COR-L47 (cell line): ENCODE measurements around the gene FAM217B.

Experiments used
- DNase-seq: peaks from one replicate; lab custom pipeline; 2025; lab: John Stamatoyannopoulos, UW

Gene FAM217B

DNA sequence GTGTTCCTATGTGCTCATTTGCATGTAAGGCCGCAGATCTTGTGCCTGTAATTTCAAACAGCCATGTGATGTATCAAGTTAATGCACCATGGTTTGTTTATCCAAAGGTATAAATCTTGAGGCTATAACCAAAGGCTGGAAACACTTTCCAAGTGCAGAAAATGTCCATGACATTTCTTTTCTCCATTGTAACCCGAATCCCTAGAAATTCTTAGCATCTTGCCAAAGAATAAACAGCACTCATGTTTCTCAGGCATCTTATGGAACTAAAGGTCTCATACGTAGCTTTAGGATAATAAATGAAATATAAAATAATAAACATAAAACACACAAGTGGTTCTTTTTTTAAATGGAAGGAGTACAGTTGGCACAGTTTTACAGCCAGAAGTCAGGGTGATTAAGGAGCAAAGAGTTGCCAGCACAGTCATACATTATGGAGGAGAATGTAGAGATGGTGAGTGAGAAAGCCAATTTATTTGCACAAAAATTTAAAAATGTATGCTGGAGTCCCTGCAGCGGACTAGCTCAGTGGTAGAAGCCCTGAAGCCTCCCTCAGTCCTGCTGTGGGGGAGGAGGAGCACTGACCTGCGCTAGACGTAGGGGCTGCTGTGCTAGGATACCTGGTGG lies 36.1 kb downstream of the FAM217B start:
- no peak for DNase-seq

- no peak for DNase-seq
Measured at GRCh38 chr20:59977086-59977485, 36.9 kb downstream of the FAM217B start.

DNA sequence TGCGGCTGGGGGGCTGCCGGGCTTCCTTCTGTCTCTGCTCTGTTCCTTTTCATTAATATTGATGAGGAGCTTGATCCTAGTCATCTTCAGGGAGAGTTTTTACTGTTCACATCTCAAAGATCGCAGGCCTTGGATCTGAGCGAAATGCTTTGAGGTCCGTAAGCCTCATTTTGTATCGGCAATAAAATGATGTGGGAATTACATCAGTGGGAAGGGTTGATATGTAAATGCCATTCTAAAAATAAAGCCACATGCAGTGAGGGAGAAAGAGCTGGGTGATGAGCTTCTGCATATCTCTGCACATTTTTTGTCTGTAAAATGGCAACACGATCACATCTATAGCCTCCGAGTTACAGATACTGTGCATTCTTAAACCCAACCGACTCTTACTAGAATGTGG lies 42.9 kb downstream of the FAM217B start:
- no peak for DNase-seq

DNA sequence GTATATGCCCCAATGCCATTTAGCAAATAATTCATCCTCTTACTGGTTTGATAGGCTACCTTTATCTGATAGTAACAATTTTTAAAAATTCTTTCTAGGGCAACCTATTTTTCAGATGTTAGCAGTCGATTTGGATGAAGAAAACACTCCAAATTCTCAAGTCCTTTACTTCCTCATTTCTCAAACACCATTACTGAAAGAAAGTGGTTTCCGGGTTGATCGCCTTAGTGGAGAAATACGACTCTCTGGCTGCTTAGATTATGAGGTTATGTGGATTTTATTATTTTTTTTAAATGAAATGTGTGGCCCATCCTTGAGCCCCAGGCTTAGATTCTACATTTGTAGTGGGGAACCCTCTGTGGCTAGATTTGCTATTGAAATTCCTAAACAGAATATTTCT lies 44.4 kb downstream of the FAM217B start:
- DNase-seq = no peak

GRCh38 chr20:59985164-59985563 lies 45.0 kb downstream of the FAM217B start:
- no peak for DNase-seq

- DNase-seq = no peak
Measured at GRCh38 chr20:59985864-59986263, 45.7 kb downstream of the FAM217B start.

DNA sequence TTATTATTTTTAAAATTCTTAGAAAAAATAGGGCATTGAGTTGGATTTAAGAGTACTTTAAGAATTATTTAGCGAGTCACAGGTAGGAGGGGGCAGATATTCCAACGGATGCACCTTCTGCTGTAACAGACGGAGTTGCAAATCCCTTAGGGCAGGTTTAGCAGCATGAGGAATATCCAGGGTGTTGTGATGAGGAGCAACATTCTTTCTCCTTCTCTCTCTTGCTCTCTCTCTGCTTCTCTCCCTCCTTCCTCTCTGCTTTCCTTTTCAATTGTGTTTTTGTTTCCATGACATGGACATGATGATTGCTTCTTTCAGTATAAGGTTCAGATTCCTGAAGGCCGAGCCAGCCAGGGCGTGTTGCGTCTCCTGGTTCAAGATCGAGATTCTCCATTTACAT lies 46.9 kb downstream of the FAM217B start:
- DNase-seq = no peak

DNA sequence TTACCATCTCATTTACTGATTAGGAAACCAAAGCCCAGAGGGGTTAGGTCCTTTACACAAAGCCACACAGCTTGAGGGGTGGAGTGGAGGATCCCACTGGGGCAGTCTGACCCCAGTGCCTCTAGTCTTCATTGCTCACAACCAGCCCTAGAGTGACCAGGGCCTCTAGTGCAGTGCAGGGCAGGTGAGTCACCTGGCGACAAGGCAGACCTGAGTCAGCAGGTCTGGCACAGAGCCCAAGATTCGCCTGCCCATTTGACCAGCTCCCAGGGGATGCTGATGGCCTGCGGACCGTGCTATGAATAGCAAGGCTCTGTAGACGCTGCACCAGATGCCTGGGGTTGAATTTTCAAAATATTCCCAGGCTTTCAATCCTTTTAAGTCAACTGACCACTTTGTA lies 48.0 kb downstream of the FAM217B start:
- DNase-seq = peak; percentile 33

- peak; percentile 39 for DNase-seq
Measured at GRCh38 chr20:59992526-59993084, 52.4 kb downstream of the FAM217B start.

- DNase-seq = no peak
Measured at GRCh38 chr20:59993736-59994430, 53.7 kb downstream of the FAM217B start.

DNA sequence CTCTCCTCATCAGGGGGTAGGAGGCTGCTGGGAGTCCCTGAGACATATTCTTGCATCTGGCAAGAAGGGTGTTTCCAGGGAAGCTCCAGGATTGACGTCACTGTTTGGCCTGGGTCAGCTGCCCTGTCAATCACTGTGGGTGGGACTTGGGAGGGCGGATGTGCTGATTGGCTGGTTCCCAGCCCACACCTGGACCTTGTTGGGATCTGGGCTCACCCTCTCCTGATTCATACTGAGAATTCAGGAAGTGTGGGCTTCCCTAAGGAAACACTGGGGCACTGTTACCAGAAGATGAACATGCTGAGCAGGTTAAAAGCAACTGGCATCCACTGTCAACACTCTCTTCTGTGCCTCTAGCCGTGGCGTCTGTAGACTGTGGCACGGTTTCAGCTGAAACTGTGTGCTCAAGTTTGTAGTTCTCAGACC lies 54.5 kb downstream of the FAM217B start:
- no peak for DNase-seq

DNA sequence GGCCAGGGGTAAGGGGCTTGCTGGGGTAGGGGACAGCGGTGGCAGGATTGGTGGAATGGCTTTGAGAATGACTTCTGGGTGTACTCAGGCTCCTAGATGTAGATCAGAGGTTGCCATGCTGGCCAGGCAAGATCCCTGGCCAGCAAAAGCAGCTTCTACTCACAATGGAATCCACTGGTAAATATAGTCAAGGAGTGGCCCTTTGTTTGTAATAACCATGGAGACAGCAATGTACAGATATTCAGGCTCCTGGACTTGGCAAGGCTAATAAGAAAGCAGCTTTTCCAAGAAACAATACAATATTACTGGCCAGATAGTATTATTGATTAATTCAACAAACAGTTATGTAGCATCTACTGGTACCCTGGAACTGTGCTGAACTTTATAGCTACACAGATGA lies 55.9 kb downstream of the FAM217B start:
- no peak for DNase-seq

DNA sequence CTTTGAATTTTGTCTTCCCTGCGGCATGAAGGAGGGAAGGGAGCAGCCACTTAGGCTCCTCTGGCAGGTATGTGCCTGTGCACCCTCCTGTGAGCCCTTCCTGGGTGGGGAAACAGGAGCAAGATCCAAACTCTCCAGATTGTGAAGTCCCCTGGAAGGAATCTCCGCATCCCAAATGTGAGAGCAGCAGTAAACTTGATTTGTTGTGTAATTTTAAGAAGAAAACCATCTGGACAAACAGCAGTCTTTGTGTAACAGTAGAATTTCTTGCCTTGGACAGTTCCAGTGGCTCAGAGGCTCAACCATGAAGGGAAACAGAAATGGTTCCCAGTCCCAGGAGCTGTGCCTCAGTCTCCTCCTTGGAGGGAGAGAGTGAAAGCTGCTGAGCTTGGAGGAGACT lies 57.7 kb downstream of the FAM217B start:
- no peak for DNase-seq
